Stimulated activated CD4-positive, alpha-beta T cell treated with anti-CD3 and anti-CD28 coated beads, Interleukin-12 subunit alpha, Interleukin-12 subunit beta, amount 100 ng/mL, for 4 hours (primary cell): ENCODE measurements around the gene MAML3.

Source experiments
- DNase-seq: peaks from one replicate; pipeline ENCODE4 v3.0.0-alpha.2; 2020

MAML3 gene

DNA sequence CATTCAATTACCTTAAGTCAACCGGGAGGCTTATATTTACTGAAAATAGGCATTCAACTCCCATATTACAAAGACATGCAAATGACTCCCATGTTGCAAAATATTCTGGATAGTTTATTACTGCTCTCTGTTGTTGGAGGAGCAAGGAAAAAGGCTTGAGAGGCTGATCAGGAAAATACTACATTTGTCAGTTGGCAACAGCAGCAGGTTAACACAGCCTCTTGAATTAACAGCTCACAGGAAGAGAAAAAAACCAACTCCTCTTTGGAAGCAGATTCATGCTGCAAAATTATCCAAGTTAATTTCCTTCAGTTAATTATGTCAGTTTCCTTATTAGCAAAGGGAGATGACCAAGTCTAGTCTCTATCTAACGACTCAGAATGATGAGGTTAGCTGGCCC, 238.9 kb downstream of the MAML3 start:
- DNase-seq: no peak

DNA sequence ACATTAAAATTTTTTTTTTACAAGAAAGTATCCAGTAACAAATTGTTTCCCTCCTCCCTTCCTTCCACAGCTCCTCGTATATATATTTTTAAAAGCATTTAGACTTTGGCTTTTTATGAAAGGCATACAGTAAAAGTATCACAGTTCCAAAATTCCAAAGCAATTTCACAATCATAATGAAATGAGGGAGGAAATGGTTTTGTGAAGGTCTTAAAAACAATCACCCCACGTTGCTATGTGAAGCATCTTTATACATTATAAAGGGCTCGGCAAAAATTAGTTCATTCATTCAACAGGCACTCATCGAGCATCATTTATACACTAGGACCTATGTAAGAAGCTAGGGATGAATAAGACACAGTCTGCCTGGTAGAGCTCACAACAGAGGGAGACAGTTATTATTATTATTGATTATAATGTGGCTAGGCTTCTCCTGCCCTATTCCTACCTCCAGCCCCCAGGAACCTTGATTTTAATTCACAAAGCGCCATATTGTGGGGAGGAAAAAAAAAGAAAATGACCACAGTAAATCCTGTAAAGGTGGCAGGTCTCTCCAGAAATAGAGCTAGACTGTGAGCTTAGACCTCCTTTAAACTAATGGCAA, 239.9 kb downstream of the MAML3 start:
- DNase-seq: no peak

DNA sequence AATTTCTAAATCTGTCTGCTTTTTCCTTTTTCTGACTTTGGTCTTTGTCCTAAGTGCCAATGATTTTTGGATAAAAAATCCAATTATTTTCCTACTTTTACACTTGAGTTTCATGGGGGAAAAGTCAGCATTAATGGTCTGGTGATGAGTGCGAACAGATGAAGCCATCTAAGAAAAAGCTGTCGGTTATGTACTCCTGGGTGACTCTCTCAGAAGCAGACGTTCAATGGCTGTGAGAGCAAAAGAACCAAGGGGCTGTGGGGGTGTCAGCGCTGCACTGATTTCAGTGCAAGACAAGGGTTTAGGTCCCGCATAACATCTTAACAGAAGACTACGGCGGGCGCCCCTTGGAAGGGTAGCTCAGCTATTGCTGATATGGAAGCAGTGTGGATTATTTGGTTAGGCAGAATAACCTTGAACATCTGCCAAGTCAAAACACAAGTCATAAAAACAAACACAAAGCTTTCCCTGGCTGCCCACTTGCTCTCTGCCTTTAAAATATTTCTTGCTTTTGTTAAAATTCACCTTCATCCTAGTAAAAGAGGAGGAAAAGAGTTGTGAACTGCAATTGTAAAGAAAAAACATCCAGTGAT, 240.5 kb downstream of the MAML3 start:
- no peak for DNase-seq

DNA sequence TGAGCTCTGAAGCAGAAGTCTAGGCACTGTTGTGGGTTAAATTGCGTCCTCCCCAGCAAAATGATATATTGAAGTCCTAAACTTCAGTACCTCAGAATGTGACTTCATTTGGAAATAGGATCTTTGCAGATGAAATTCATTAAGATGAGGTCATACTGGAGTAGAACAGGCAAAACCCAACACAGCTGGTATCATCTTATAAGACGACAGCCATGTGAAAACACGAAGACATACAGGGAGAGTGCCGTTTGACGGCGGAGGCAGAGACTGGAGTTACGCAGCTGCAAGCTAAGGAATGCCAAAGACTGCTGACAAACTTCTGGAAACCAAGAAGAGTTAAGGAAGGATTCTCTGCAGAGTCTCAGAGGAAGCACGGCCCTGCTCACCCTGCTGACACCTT, 241.5 kb downstream of the MAML3 start:
- DNase-seq: no peak

DNA sequence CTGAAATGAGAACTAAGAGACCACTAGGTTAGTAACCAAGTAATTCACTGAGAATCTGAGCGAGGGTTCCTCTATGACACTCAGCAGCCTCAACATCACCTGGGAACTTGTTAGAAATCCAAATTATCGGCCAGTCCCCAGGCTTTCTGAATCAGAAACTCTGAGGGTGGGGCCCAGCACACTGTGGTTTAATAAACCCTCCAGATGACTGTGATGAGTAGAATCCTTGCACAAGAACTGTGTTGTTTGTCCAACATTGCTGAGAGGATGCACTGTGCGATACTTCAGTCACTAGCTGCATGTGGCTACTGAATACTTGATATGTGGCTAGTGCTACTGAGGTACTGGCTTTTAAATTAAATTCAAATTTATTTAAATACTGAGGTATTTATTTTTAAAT, 243.9 kb downstream of the MAML3 start:
- no peak for DNase-seq

DNA sequence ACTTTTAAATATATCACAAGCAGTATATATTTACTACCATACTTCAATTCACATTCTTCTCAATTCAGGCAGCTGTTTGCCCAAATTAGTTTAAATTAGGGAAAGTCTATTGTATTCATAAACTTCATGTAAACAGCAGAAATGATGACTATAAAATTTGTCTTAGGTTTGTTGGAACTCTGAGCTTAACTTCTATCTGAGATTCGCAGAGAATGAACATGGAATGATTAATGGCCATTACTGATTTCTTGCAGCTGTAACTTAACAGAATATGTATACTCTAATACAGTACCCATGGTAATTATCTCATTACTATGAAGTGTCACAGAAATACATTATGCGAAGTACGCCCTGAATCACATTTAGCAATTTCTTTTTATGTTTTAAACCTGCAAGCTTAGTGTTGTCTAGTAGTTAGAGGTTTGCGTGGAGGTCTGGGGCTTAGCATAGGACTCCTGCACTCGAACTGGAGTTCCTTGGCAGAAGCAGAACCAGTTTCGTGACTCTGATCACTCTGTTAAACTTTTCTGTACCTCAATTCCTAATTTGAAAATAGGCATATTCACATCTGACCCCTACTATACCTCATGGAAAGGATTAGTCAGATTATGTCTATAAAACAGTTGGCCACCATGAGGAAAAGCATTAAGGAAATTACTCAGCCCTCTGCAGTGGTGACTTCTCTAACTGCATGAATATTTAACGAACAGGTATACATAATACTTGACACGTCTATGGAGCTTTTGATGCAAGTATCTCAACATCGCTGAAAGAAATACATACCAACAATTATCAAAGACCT, 245.1 kb downstream of the MAML3 start:
- DNase-seq: no peak

DNA sequence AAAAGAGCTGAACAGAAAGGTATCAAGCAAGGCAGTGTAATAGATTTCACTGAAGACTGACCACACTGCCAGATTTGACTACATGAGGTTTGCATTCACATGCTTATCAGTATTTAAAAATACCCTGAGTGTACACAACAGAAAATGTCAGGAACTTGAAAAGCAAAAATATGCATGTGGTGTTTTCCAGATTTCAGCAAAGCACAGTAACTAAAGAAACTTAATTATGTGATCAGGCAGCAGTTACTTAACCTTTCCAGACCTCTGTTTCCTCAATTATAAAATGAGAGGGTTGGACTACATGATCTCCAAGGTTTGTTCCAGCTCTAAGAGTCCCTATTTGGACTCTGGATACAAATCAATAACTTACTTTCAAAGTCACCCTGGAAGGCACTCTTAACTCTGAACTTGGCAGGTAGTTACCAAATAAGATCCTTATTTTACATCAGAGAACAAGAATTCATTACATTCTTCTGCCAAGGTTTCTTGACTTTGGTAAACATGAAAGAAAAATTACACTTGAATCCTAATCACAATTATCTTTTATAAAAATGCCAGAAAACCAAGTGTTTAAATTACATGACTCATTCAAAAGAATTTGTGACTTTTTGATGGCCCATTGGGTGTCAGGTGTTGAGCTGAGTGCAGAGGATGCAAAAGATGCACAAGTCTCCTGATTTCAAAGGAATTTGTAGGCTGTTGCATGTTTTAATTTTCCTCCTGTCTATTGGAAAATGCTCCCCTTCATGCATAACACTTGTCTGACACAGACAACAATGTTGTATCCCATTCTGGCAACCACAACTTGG, 246.8 kb downstream of the MAML3 start:
- no peak for DNase-seq

DNA sequence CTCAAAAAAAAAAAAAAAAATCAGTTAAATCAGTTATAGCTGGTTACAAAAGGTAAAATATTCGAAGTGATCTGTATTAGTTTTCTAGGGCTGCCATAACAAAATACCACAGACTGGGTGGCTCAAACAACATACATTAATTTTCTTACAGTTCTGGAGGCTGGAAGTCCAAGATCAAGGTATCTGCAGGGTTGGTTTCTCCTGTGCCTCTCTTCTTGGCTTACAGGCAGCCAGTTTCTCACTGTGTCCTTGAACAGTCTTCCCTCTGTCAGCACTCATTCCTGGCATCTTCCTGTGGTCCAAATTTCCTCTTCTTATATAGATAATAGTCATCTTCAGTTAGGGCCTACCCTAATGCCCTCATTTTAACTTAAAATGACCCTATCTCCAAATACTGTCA, 248.5 kb downstream of the MAML3 start:
- no peak for DNase-seq

DNA sequence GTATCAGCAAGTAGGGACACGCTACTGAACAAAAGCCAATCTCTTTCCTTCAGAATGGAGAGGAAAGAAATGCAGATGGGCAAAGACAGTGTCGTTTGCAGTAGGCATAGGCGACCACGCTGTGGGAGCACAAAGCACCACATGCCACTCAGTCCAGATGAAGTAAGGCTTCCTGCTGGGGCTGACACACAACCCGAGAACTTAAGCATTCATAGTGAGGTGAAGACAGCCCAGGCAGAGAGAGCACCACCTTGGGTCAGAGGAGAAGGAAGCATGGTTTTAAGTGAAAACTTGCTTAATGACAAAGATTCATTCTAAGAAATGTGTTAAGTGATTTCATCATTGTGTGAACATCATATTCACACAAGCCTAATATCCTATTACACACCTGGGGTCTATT, 249.6 kb downstream of the MAML3 start:
- DNase-seq: no peak

DNA sequence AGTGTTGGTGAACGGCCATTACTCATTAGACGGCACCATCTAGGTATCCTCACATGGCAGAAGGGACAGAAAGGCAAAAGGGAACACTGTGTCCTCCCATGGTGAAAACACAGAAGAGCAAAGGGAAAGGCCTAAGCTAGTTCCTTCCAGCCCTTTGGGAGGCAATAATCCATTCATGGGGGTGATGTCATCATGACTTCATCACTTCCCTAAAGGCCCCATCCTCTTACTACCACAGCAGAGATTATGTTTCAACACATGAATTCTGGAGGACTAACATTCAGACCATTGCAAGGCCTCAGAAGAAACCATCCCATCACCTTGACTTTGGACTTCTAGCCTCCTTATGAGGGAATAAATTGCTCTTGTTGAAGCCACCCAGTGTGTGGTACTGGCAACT, 250.1 kb downstream of the MAML3 start:
- no peak for DNase-seq

DNA sequence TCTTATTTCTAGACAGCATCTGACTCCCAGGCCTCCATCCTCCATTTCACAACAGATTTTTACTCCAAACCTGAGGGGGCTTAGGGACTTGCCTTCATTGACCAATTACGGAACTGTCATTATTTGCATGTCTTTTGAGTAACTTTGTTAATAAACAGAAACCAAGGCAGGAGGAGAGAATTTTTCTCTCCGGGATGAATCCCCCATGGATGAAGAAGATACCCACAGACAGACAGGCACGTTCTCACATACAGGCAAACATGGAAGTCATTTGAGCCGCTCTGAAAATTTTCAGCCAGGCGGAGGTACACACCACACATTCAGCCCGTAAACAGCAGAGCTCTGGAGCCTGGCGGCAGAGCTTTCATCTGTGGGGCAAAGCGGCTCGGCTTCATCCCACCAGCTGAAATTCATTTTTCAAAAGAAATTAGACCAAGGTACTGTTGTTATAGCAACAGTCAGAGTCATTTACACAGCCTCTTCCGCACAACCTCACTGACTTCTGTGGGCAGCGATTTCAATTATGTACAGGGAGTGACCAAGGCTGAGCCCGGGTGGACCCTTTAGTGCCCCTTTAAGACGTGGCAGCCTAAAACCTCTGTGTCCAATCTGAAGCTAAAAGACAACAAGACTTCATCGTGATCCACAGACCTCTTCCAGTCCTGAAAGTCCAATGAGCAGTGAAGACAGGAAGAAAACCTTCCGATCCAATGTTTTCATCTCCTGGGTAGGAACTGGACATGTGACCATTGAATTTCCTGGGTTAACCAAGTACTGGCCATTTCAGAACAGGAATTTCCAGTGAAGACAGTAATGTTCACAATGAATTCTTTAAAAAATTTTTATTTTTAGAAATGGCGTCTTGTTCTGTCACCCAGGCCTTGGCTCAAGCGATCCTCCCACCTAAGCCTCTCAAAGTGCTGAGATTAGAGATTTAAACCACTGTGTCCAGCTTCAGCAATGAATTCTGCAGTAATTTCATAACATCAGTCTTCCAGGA, 251.4 kb downstream of the MAML3 start:
- no peak for DNase-seq

DNA sequence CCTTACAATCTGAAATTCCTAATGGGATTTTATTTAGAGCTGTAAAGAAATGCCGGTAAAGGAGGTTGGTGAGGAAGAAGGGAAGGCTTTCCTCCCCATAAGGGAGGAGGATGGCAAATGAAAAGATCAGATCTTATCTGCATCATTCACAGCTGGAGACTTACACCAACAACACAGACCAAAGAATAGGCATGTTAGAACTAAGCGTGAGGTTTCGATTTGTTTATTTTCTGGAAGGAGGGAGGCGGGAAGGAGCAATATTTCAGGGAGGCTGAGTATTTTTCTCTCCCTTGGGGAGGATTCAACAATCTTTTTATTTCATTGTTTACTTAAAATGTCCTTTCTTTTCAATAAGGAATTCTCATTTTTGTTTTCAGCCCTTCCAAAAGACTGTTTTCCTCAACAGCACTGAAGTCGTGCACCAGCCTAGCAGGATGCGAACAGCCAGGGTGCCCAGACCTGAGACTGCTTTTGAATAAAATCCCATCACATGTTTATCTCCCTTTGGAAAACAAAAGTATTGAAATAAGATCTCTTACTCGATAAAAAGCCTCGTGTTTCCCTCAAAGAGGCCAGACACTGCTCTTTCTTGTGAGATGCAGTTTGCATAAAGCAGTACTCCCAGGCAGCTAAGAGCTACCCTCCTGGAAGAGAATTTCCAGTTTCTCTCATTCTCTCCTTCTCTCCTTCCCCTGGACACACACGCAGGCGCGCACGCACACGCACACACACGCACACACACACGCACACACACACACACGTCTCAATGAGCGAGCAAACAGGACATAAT, 252.3 kb downstream of the MAML3 start:
- DNase-seq: no peak

DNA sequence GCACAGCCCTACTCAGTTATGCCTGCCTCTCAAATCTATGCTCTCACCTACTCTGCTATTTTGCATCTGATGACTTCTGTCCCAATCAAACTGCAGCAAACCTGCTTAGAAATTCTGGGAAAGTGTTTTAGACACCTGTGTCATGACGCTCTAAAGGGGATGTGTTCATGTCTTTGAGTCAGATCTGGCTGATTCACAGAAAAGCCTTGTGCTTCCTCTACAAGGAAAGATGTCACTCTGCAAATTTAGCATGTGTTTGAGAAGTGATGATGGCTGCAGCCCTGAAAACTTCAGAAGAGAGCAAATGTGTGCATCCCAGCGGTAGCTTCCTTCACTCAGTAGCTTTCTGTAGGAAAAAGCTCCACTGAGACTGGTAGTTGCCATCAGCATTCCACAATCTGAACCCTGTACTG, 253.0 kb downstream of the MAML3 start:
- DNase-seq: no peak

DNA sequence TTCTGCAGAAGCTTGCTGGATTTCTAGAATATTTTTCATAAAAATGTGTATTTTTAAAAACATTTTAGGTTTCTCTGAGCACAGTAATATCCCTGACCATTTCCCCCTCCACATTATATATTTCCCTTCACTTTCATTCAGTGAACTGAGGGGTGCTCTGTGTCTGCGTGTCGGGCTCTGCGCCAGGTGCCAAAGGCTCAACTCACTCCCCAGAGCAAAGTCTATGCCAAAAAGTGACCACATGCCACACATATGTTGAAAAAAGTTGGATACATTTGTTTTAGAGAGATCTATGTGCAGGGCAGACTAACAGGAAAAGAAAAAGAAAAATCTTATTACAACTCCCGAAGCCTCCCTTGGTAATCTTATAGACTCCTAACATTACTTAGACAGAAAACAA, 254.6 kb downstream of the MAML3 start:
- no peak for DNase-seq

DNA sequence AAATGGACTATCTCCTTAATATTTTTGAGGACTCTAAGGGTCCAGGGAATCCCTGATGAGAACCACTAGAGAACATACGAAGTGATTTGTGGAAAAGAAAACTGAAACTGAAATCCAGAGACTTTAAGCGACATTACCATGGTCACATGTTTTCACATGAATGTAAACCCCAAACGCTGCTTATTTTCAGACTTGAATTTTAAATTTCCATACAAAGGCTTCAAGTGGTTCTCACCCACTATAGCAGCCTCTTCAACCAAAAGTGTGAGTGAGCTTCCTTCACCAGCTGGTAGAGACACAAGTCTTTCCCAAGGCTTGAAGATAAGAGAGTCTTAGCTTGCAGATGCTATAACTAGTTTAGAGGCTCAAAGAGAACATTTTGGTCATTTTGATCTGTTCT, 255.7 kb downstream of the MAML3 start:
- no peak for DNase-seq

DNA sequence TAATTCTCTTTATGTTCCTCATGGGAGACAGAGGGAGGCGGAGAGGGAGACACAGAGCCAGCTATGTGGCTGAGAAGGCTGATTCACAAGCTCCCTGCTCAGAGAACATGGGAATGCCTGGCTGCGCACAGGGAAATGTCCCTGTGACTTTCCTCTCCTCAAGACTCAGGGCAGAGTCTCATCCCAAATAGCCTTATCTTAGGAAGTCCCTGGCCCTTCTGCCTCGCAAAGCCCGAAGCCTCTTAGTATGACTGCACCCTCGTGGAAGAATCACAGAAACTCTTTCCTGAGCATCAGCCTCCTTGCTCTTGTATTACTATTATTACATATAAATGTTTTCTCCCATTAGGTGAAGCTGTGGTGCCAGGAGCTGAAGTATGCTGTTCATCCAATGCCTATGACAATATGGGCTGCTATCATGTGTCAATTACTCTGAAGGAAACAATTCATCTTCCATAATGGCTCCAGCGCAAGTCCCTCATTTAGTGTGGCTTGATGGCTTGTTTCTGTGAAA, 257.8 kb downstream of the MAML3 start:
- DNase-seq: no peak

DNA sequence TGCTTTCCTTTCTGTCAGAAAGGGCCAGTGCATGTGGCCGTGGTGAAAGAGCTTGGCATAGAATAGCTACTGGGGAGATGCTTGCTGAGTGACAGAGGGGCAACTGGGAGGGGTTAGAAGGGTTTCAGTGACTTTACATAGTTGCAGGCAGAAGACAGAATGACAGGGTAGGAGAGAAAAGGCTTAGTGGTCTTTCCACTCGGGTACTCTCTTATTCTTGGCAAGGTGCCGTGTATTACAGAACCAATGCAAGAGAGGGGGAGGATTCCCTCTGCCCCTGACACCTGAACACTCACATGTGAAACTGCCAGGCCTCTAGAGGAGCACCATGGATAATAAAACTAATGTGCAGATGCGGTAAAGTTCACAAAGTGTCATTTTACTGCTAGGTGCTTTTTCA, 260.2 kb downstream of the MAML3 start:
- DNase-seq: no peak

DNA sequence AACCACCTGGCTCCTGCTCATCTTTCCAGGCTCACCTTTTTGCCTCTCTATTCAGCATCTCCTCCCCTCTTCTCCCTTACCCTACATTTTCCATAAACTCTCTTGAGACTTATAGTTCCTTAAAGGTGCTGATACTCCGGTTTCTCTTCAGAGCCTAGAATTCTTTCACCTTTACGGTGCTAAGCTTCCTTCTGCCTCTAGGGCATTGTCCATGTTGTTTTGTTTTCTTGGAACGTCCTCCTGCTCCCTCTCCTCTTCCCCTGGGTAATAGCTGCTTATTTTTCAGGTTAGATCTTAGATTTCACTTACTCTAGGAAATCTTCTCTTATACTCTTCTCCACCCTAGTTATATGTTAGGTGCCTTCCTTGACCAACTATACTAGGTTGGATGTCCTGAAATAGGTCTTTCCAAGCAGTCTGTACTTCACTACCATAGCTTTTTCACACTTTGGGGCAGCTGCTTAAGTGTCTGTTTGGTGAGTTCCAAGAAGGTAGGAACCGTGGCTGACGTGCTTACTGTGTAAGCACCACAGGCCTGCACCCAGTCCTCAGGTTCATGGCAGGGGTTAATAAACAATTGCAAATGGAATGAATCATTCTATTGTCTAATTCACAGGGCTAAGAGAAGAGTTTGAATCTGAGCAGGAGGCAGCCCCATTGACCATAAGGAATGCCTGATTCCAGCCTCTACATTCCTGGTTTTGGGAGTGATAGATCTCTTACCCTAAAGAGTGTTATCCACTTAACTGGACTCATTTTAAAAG, 260.8 kb downstream of the MAML3 start:
- DNase-seq: no peak

DNA sequence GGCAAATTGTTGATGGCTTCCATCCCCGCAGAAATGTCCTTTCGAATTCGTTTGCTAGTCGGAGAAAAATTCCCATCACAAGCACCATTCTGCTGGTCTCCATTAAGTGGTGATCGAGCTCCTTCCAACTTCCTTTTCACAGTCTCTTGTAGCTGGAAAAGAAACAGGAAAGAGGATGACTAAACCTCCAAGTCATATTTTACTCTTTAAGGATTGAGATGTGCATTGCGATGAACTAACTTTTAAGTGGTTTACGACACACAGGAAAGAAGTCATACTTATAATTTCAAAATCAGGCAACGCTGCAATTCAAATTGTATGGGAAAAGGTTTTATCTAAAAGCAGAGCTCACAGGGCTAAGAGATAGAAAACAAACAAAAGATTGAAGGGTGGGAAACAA, 263.2 kb downstream of the MAML3 start:
- no peak for DNase-seq

DNA sequence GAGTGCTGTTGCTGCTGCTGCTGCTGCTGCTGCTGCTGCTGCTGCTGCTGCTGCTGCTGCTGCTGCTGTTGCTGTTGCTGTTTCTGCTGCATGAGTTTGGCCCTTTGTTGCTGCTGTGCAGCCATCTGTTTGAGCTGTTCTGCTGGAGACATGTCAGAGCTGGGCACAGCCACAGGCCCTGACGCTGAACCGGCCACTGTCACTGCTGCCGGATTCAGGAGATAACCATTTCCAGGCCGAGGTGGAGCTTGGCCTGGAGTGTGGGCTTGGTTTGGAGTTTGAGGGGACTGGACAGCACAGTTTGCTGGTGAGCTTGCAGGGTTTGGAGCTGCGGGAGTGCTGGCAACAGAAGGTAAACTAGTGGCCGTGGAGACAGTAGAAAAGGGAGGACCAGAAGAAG, 264.1 kb downstream of the MAML3 start:
- DNase-seq: no peak
